ENCODE data around the gene TP53I11.

TP53I11 gene

GRCh38 chr11:44941259-44942021 lies 9.2 kb downstream of the TP53I11 start:
- no peak for ATAC-seq
- no peak for TF ChIP-seq ESRRG (CRISPR knock-in tag; IDR thresholded peaks at IDR 0.05)
- TF ChIP-seq BACH2 (CRISPR knock-in tag; IDR thresholded peaks at IDR 0.05; ENCODE audit: borderline replicate concordance): no peak
- no peak for TF ChIP-seq ARNTL (CRISPR knock-in tag; IDR thresholded peaks at IDR 0.05; ENCODE audit: borderline replicate concordance, low read depth)
- no peak for TF ChIP-seq TOX (CRISPR knock-in tag; IDR thresholded peaks at IDR 0.05; ENCODE audit: borderline replicate concordance)
- TF ChIP-seq ISL1 (CRISPR knock-in tag; IDR thresholded peaks at IDR 0.05): no peak
- no peak for TF ChIP-seq ZNF565 (CRISPR knock-in tag; conservative IDR thresholded peaks at IDR 0.05; ENCODE audit: low read depth)
- TF ChIP-seq ZNF70 (CRISPR knock-in tag; IDR thresholded peaks at IDR 0.05): no peak
- TF ChIP-seq, protein P1, sequence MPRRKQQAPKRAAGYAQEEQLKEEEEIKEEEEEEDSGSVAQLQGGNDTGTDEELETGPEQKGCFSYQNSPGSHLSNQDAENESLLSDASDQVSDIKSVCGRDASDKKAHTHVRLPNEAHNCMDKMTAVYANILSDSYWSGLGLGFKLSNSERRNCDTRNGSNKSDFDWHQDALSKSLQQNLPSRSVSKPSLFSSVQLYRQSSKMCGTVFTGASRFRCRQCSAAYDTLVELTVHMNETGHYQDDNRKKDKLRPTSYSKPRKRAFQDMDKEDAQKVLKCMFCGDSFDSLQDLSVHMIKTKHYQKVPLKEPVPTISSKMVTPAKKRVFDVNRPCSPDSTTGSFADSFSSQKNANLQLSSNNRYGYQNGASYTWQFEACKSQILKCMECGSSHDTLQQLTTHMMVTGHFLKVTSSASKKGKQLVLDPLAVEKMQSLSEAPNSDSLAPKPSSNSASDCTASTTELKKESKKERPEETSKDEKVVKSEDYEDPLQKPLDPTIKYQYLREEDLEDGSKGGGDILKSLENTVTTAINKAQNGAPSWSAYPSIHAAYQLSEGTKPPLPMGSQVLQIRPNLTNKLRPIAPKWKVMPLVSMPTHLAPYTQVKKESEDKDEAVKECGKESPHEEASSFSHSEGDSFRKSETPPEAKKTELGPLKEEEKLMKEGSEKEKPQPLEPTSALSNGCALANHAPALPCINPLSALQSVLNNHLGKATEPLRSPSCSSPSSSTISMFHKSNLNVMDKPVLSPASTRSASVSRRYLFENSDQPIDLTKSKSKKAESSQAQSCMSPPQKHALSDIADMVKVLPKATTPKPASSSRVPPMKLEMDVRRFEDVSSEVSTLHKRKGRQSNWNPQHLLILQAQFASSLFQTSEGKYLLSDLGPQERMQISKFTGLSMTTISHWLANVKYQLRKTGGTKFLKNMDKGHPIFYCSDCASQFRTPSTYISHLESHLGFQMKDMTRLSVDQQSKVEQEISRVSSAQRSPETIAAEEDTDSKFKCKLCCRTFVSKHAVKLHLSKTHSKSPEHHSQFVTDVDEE (CRISPR knock-in tag; IDR thresholded peaks at IDR 0.05): no peak
- no peak for TF ChIP-seq CSDC2 (CRISPR knock-in tag; IDR thresholded peaks at IDR 0.05)
- TF ChIP-seq GLIS3 (CRISPR knock-in tag; IDR thresholded peaks at IDR 0.05): no peak
- TF ChIP-seq SNAI2 (CRISPR knock-in tag; IDR thresholded peaks at IDR 0.05): no peak

- TF ChIP-seq ZNF70 (CRISPR knock-in tag; IDR thresholded peaks at IDR 0.05): no peak
- TF ChIP-seq PPARA (CRISPR knock-in tag; IDR thresholded peaks at IDR 0.05; ENCODE audit: borderline replicate concordance): no peak
- TF ChIP-seq, protein P2, sequence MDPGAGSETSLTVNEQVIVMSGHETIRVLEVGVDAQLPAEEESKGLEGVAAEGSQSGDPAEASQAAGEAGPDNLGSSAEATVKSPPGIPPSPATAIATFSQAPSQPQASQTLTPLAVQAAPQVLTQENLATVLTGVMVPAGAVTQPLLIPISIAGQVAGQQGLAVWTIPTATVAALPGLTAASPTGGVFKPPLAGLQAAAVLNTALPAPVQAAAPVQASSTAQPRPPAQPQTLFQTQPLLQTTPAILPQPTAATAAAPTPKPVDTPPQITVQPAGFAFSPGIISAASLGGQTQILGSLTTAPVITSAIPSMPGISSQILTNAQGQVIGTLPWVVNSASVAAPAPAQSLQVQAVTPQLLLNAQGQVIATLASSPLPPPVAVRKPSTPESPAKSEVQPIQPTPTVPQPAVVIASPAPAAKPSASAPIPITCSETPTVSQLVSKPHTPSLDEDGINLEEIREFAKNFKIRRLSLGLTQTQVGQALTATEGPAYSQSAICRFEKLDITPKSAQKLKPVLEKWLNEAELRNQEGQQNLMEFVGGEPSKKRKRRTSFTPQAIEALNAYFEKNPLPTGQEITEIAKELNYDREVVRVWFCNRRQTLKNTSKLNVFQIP (CRISPR knock-in tag; IDR thresholded peaks at IDR 0.05; ENCODE audit: borderline replicate concordance, low read depth): no peak
- no peak for TF ChIP-seq ZFP3 (CRISPR knock-in tag; IDR thresholded peaks at IDR 0.05)
- no peak for TF ChIP-seq GLIS3 (CRISPR knock-in tag; IDR thresholded peaks at IDR 0.05)
- no peak for TF ChIP-seq ZC3H10 (CRISPR knock-in tag; IDR thresholded peaks at IDR 0.05)
- TF ChIP-seq BACH2 (CRISPR knock-in tag; IDR thresholded peaks at IDR 0.05; ENCODE audit: borderline replicate concordance): no peak
- TF ChIP-seq ZNF8 (CRISPR knock-in tag; IDR thresholded peaks at IDR 0.05): no peak
- TF ChIP-seq PATZ1 (CRISPR knock-in tag; IDR thresholded peaks at IDR 0.05; ENCODE audit: borderline replicate concordance): no peak
- no peak for TF ChIP-seq CSDC2 (CRISPR knock-in tag; IDR thresholded peaks at IDR 0.05)
- TF ChIP-seq TCF4 (CRISPR knock-in tag; IDR thresholded peaks at IDR 0.05; ENCODE audit: borderline replicate concordance): no peak
- TF ChIP-seq, protein P1 (CRISPR knock-in tag; IDR thresholded peaks at IDR 0.05): no peak
- no peak for TF ChIP-seq ZNF565 (CRISPR knock-in tag; conservative IDR thresholded peaks at IDR 0.05; ENCODE audit: low read depth)
- no peak for TF ChIP-seq RARB (CRISPR knock-in tag; IDR thresholded peaks at IDR 0.05)
- TF ChIP-seq SNAI2 (CRISPR knock-in tag; IDR thresholded peaks at IDR 0.05): no peak
- no peak for TF ChIP-seq ZFP30 (CRISPR knock-in tag; IDR thresholded peaks at IDR 0.05)
- TF ChIP-seq OSR1 (CRISPR knock-in tag; IDR thresholded peaks at IDR 0.05): no peak
- TF ChIP-seq ARNTL (CRISPR knock-in tag; IDR thresholded peaks at IDR 0.05; ENCODE audit: borderline replicate concordance, low read depth): no peak
- ATAC-seq: no peak
Observed at GRCh38 chr11:44940835-44941234, 9.8 kb downstream of the TP53I11 start.
